GM18502 (cell line): ENCODE results near the gene HLA-DRB1.

ENCODE experiments used
- ATAC-seq: cut with Tn5 transposase; IDR thresholded peaks from one replicate; pipeline ENCODE4 v1.9.1; 2021; ENCODE audit warnings: mild to moderate bottlenecking; ENCODE audit not compliant: unreplicated experiment, poor library complexity

Gene HLA-DRB1

GRCh38 chr6:32565511-32565910, 24.1 kb downstream of the HLA-DRB1 start:
- ATAC-seq, result no peak

- no peak for ATAC-seq
Measured at GRCh38 chr6:32562940-32563339, 26.7 kb downstream of the HLA-DRB1 start.

DNA sequence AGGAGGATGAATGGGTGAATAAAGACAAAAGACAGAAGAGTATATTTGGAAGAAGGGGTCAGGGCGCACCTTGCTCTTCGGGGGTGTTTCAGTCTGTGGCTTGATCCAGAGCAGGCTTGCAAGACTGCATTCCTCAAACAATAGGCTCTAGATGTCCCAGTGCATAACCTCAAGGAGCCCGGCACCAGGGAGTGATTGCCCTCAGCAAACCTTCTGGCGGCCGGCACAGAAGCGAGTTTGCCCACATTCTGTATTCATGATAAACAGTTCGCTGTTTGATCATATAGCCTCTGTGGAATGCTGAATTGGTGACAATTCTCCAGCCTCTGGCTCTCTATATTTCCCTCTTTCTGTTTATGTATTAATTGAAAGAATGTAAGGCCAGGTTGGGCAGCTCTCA, 29.9 kb downstream of the HLA-DRB1 start:
- ATAC-seq, result no peak

GRCh38 chr6:32558426-32559057, 31.1 kb downstream of the HLA-DRB1 start:
- no peak for ATAC-seq

DNA sequence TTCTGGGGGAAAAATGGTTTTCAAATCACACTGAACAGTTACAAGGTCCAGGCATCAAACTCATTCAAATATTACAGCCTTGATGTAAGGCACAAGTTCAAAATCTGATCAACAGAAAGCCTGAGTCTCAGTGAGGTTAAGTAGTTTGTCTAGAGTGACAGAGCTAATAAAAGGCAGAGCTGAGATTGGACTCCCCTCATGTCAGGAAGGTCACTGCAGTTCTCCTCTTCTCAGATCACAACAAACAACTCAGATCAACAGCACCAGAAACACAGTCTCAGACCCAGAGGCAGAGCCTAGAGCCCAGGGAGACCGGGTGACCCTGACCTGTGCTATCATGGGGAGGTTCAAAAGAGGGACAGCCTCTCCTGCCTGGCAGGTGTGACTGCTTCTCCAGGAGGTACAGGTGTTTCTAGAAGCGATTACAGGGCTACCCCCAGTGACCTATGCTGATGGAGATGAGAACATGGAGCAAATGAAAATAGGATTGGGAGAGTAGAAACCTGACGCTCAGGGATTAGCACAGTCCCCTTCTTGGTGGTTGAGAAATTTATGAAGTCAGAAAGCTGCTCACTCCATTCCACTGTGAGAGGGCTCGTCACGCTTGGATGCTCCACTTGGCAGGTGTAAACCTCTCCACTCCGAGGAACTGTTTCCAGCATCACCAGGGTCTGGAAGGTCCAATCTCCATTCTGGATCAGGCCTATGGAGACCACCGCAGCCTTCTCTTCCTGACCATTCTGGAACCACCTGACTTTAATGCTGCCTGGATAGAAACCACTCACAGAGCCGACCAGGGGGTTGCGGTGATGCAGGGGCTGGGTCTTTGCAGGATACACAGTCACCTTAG, 35.3 kb downstream of the HLA-DRB1 start:
- no peak for ATAC-seq

GRCh38 chr6:32553037-32553742, 36.5 kb downstream of the HLA-DRB1 start:
- no peak for ATAC-seq

DNA sequence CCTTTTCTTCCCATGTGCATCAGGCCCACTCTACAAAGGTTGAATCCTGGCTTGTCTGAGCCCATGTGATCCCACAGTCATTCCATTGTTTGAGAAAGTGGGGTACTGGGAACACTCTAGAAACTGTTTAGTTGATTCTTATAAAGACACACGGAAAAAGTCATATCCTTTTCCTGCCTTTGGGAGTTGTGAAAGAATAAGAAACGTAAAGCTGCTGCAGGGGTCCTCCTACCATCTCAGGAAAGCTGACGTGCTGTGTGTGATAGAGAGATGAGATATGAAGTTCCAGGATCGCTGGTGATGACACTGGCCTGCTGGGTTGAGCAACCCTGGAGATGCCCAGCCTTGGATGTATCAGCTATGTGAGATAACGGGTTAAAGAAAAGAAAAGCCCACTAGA, 38.2 kb downstream of the HLA-DRB1 start:
- ATAC-seq, result no peak

DNA sequence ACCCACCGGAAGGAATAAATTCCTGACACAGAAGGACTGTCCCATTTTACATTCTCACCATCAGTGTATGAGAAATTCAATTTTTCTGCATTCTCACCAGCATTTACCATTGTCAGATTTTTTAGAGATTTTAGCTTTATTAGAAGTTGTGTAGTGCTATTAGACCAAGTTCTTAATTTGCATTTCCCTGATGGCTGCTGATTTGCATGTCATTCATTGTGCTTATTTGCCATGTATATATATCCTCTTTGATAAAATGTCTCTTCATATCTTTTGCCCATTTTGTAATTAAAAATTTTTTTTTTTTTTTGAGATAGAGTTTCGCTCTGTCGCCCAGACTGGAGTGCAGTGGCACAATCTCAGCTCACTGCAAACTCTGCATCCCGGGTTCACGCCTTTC, 49.8 kb downstream of the HLA-DRB1 start:
- no peak for ATAC-seq

GRCh38 chr6:32530431-32530793, 59.2 kb downstream of the HLA-DRB1 start:
- peak; percentile 50 for ATAC-seq

DNA sequence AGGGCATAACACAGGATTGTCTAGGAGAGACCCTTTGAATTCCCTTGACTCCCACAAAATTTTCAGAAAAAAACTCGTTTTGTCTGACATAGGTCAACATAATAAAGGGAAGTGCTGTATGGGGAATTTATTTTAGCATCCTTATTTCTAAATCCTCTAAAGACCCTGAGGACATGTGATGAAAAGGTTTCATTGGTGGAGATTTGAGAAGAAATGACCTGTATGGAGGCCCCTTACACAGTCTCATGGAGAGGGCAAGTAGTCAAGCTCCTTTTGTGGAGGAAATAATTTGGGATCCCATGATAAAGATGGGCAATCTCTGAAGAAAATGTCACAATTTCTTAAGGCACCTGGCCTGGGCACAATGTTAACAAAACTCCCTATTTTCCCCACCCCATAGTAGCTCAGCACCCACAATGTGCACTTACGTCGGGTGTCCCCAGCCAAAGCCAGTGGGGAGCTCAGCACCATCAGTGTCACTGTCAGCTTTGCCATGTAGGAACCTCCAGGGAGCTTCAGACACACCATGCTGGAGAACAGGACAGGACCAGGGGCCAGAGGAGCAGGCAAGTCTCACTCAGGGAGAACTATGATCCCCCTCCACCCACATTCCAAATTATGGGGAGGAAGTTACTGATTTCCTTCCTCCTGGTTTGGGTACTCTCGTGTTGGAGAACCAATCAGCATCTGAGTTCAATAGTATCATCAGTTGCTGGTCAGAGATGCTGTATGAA, 59.8 kb downstream of the HLA-DRB1 start, which contains the start of gene HLA-DRB5:
TSS of gene HLA-DRB5 (minus strand) at position 591 of the 734 bp plus-strand sequence. CDS start at position 528, 63 bp downstream.
- ATAC-seq, result peak; percentile 43
